Ovary (tissue), 3 donors: ENCODE results near the gene PIWIL1.

Source experiments
- CTCF ChIP-seq, 3 donors: fragments of 450-650 bp in 2 of 3; fragments of 200-600 bp in 1 of 3; IDR thresholded peaks; one replicate each; pipeline versions ENCODE4 v1.5.1 to v1.8.0; 2016 to 2022; ENCODE audit warnings: antibody characterized with exemption in 3 of 3, mild to moderate bottlenecking in 1 of 3
- POLR2A ChIP-seq: fragments of 450-650 bp; IDR thresholded peaks from one replicate; pipeline ENCODE4 v1.6.1; 2017; ENCODE audit warnings: antibody characterized with exemption, mild to moderate bottlenecking, moderate library complexity
- donor health status: DM: no; HTN: no; CAD: no.

GRCh38 chr12:130421896-130422295 is 84.2 kb downstream of the PIWIL1 start:
- TF ChIP-seq CTCF (IDR thresholded peaks at IDR 0.05) (no peak), POLR2A (no peak)
